Naive B cell (primary cell): ENCODE data around the gene LRRC4C. TPM values are rescaled to one million over a fixed set of nuclear protein-coding genes. Genes with fewer than 3 reads are reported as not detected.

Experiments used
- ATAC-seq, 2 donors: fragments of 150-1000 bp; cut with Tn5 transposase; 2 replicates each; pipeline ENCODE4 v1.10.0; 2021; ENCODE audit warnings: low read depth in 2 of 2, mild to moderate bottlenecking in 2 of 2, moderate library complexity in 2 of 2
- DNase-seq: peaks from one replicate; pipeline ENCODE4 v3.0.0; 2022
- H3K27ac Mint-ChIP-seq, 6 donors: one replicate each; pipeline ENCODE4 v1.8.0; 2020 to 2022; ENCODE audit warnings: mild to moderate bottlenecking in 6 of 6, mixed read lengths in 6 of 6, moderate library complexity in 5 of 6, inconsistent platforms in 2 of 6
- H3K27me3 Mint-ChIP-seq, 3 donors: one replicate each; pipeline ENCODE4 v1.8.0; 2021 to 2022; ENCODE audit warnings: mixed read lengths in 3 of 3, mild to moderate bottlenecking in 1 of 3
- H3K36me3 Mint-ChIP-seq, 2 donors: one replicate each; pipeline ENCODE4 v1.8.0; 2020 to 2022; ENCODE audit warnings: mixed read lengths in 2 of 2, inconsistent platforms in 1 of 2, mild to moderate bottlenecking in 1 of 2
- H3K4me1 Mint-ChIP-seq, 3 donors: one replicate each; pipeline ENCODE4 v1.8.0; 2020 to 2022; ENCODE audit warnings: mixed read lengths in 3 of 3, inconsistent platforms in 1 of 3, mild to moderate bottlenecking in 1 of 3, moderate library complexity in 1 of 3
- H3K4me3 Mint-ChIP-seq, 8 donors: one replicate each; pipeline ENCODE4 v1.8.0; 2020 to 2022; ENCODE audit warnings: mild to moderate bottlenecking in 8 of 8, mixed read lengths in 8 of 8, moderate library complexity in 8 of 8, inconsistent platforms in 2 of 8
- H3K9me3 Mint-ChIP-seq, 7 donors: one replicate each; pipeline ENCODE4 v1.8.0; 2020 to 2022; ENCODE audit warnings: mixed read lengths in 7 of 7, mild to moderate bottlenecking in 5 of 7, inconsistent platforms in 2 of 7, moderate library complexity in 1 of 7
- polyA plus RNA-seq, 6 donors: library from polyadenylated mRNA; unstranded; fragments of 300-500 nt; fragmentation: Illumina TruSeq; gene quantifications; one replicate each; pipeline ENCODE4 v1.2.3, GENCODE V29; 2021; ENCODE audit warnings: low read depth in 6 of 6

The LRRC4C gene
- polyA plus RNA-seq, 6 donors from 2014 or later, result not detected

DNA sequence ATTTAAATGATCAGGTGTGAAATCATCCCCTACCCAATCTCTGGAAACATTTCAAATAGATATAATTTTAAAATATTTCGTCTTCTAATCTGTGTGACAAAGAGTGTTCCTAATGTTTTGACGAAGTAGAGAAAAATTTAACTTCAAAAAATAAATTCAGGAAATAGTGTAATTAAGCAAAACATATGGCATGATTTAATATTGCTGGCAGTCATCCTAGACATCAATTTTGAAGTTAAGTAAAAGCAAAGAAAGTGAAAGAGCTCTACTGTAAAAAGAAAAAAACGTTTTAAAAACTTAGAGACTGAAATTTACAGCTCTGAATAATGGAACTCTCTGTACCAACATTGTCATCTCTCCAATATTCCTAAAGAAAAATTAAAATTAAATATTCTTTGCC, 1062.3 kb downstream of the LRRC4C start:
- H3K9me3 Mint-ChIP-seq, result peaks cover 0 to 8% (median 4%) of the 10 kb centered on the region in 7 donors
- no peak overlapping the region for H3K4me3 Mint-ChIP-seq
- no peak overlapping the region for H3K27ac Mint-ChIP-seq
- H3K4me1 Mint-ChIP-seq, result no peaks in the 10 kb centered on the region
- ATAC-seq (no peak), DNase-seq (no peak)
- H3K27me3 Mint-ChIP-seq, result no peaks in the 10 kb centered on the region
- H3K36me3 Mint-ChIP-seq, result no peaks in the 10 kb centered on the region

DNA sequence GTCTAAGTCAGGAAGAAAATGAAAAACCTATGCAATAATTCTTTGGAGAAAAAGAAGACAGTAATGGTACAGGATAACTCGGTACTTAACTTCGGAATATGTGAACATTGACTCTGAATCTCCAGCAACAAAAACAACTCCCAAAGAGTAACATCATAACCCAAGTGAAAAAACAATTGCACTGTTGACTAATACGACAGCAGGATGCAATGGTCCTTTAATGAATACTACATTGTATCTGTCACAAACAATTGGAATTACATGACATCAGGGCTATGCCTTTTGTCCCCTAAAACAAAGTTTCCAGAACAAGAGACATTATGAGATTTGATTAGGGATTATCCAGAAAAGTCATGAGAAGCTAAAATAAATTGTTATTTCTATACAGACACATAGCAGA, 1065.9 kb downstream of the LRRC4C start:
- no peak for DNase-seq
- Mint-ChIP-seq H3K36me3 (no peaks in the 10 kb centered on the region), H3K27ac (no peak overlapping the region), H3K9me3 (peaks cover 0 to 8% (median 2%) of the 10 kb centered on the region in 7 donors), H3K4me1 (no peaks in the 10 kb centered on the region), H3K27me3 (no peaks in the 10 kb centered on the region), H3K4me3 (no peak overlapping the region)
- no peak for ATAC-seq

- H3K4me3 Mint-ChIP-seq, result no peak overlapping the region
- DNase-seq, result no peak
- no peak overlapping the region for H3K27ac Mint-ChIP-seq
- H3K4me1 Mint-ChIP-seq, result no peaks in the 10 kb centered on the region
- peaks cover 0 to 8% (median 2%) of the 10 kb centered on the region in 7 donors for H3K9me3 Mint-ChIP-seq
- no peaks in the 10 kb centered on the region for H3K27me3 Mint-ChIP-seq
- no peak for ATAC-seq
- H3K36me3 Mint-ChIP-seq, result no peaks in the 10 kb centered on the region
Observed at GRCh38 chr11:40391679-40392078, 1067.8 kb downstream of the LRRC4C start.

DNA sequence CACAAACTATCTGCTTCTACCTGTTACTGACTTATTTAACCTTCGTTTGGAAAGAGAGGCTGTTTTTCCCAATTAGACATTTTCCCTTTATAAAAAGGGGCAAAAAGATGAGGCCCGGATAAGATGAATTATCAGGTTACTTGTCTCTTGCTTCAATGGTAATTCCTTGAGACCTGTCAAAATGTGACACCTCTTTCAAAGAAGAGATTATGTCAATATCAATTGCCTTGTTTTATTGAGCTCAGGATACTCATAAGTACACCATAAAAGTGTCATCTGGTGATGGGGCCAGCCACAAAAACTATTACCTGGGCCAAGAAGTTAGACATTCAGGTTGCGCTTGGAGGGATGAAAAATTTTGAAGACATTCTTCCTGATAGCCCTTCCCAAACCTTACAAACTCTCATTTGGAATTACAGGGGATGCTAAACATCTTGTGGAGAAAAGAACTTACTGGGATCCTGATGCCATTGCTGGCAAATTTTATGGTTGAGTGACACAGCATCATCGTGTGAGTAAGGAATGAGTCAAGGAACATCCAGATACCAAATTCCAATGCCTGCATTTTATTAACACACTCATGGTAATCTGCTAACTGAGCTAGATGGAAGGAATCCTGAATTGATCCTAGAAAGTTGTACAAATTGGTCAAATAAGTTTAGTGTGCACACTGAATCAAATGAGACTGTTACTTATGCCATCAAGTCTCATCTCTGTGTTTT, 1071.2 kb downstream of the LRRC4C start:
- peaks cover 0 to 6% (median 3%) of the 10 kb centered on the region in 7 donors for H3K9me3 Mint-ChIP-seq
- no peaks in the 10 kb centered on the region for H3K36me3 Mint-ChIP-seq
- H3K27ac Mint-ChIP-seq, result no peak overlapping the region
- no peaks in the 10 kb centered on the region for H3K27me3 Mint-ChIP-seq
- H3K4me3 Mint-ChIP-seq, result no peak overlapping the region
- H3K4me1 Mint-ChIP-seq, result no peaks in the 10 kb centered on the region
- DNase-seq, result no peak
- no peak for ATAC-seq

GRCh38 chr11:40387240-40387980, 1072.0 kb downstream of the LRRC4C start:
- H3K9me3 Mint-ChIP-seq, result peaks cover 0 to 4% (median 3%) of the 10 kb centered on the region in 7 donors
- H3K4me3 Mint-ChIP-seq, result no peak overlapping the region
- DNase-seq (no peak), ATAC-seq (no peak)
- H3K4me1 Mint-ChIP-seq, result no peaks in the 10 kb centered on the region
- H3K36me3 Mint-ChIP-seq, result no peaks in the 10 kb centered on the region
- no peaks in the 10 kb centered on the region for H3K27me3 Mint-ChIP-seq
- H3K27ac Mint-ChIP-seq, result no peak overlapping the region

DNA sequence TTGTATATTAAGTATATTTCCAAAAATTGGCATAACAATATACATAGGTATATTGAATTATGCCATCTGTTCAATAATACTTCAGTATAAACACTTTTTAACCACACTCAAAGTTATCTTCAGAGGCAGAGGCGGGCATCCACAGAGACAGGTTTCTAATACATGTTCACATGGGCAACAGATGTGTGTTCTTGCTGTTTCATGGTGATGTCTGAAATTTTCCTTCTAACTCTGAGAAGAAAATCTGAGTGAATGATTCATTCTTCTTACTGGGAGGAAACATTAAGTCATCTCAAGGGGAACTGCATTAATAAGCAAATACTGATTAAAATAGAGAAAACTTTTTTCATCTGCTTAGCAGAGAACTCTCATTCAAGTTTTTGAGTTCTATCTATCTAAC, 1074.5 kb downstream of the LRRC4C start:
- Mint-ChIP-seq H3K27ac (no peak overlapping the region), H3K4me1 (no peaks in the 10 kb centered on the region), H3K4me3 (no peak overlapping the region), H3K36me3 (no peaks in the 10 kb centered on the region), H3K9me3 (peaks cover 0 to 10% (median 3%) of the 10 kb centered on the region in 7 donors), H3K27me3 (no peaks in the 10 kb centered on the region)
- DNase-seq (no peak), ATAC-seq (no peak)

DNA sequence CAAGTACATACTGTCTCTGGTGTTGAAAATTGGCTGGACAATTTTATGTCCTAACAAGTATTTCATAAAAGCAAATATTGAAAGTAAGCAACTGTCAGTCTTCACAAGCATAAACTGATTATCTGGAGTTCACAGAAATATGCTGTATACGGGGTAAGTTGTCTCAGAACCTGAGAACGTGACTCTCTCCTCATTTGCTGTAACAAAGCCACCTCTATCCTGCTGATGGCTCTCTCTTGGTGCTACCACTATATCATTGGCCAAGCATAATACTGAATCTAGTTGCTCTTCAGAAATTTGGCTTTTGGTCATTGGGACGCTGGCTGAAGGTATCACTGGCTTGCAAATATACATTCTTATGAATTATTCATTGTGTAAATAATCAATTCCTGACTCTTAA, 1078.0 kb downstream of the LRRC4C start:
- no peaks in the 10 kb centered on the region for H3K27me3 Mint-ChIP-seq
- H3K4me3 Mint-ChIP-seq, result no peak overlapping the region
- no peaks in the 10 kb centered on the region for H3K4me1 Mint-ChIP-seq
- no peak overlapping the region for H3K27ac Mint-ChIP-seq
- H3K9me3 Mint-ChIP-seq, result peaks cover 0 to 10% (median 3%) of the 10 kb centered on the region in 7 donors
- H3K36me3 Mint-ChIP-seq, result no peaks in the 10 kb centered on the region
- DNase-seq, result no peak
- ATAC-seq, result no peak

GRCh38 chr11:40380835-40381234, 1078.6 kb downstream of the LRRC4C start:
- DNase-seq (no peak), ATAC-seq (no peak)
- Mint-ChIP-seq H3K27ac (no peak overlapping the region), H3K4me1 (no peaks in the 10 kb centered on the region), H3K36me3 (no peaks in the 10 kb centered on the region), H3K4me3 (no peak overlapping the region), H3K27me3 (no peaks in the 10 kb centered on the region), H3K9me3 (peaks cover 0 to 10% (median 3%) of the 10 kb centered on the region in 7 donors)

GRCh38 chr11:40376331-40376730, 1083.1 kb downstream of the LRRC4C start:
- no peak for ATAC-seq
- no peaks in the 10 kb centered on the region for H3K27me3 Mint-ChIP-seq
- peaks cover 2 to 13% (median 3%) of the 10 kb centered on the region in 7 donors for H3K9me3 Mint-ChIP-seq
- H3K4me3 Mint-ChIP-seq, result no peak overlapping the region
- DNase-seq, result no peak
- H3K4me1 Mint-ChIP-seq, result no peaks in the 10 kb centered on the region
- no peaks in the 10 kb centered on the region for H3K36me3 Mint-ChIP-seq
- H3K27ac Mint-ChIP-seq, result no peak overlapping the region

- no peak for DNase-seq
- H3K4me1 Mint-ChIP-seq, result no peaks in the 10 kb centered on the region
- no peaks in the 10 kb centered on the region for H3K27me3 Mint-ChIP-seq
- H3K36me3 Mint-ChIP-seq, result no peaks in the 10 kb centered on the region
- H3K27ac Mint-ChIP-seq, result no peak overlapping the region
- no peak overlapping the region for H3K4me3 Mint-ChIP-seq
- peaks cover 0 to 18% (median 7%) of the 10 kb centered on the region in 7 donors for H3K9me3 Mint-ChIP-seq
- no peak for ATAC-seq
Observed at GRCh38 chr11:40370821-40371616, 1088.4 kb downstream of the LRRC4C start.

- H3K4me3 Mint-ChIP-seq, result no peak overlapping the region
- no peaks in the 10 kb centered on the region for H3K27me3 Mint-ChIP-seq
- no peaks in the 10 kb centered on the region for H3K36me3 Mint-ChIP-seq
- no peaks in the 10 kb centered on the region for H3K4me1 Mint-ChIP-seq
- H3K27ac Mint-ChIP-seq, result no peak overlapping the region
- ATAC-seq (no peak), DNase-seq (no peak)
- H3K9me3 Mint-ChIP-seq, result peaks cover 2 to 19% (median 7%) of the 10 kb centered on the region in 7 donors
Observed at GRCh38 chr11:40360206-40360798, 1099.2 kb downstream of the LRRC4C start.

- ATAC-seq (no peak), DNase-seq (no peak)
- H3K27me3 Mint-ChIP-seq, result no peaks in the 10 kb centered on the region
- H3K36me3 Mint-ChIP-seq, result no peaks in the 10 kb centered on the region
- H3K27ac Mint-ChIP-seq, result no peak overlapping the region
- H3K9me3 Mint-ChIP-seq, result peaks cover 0 to 15% (median 9%) of the 10 kb centered on the region in 7 donors
- H3K4me3 Mint-ChIP-seq, result no peak overlapping the region
- H3K4me1 Mint-ChIP-seq, result no peaks in the 10 kb centered on the region
Observed at GRCh38 chr11:40354121-40354520, 1105.3 kb downstream of the LRRC4C start.

GRCh38 chr11:40340911-40341310, 1118.5 kb downstream of the LRRC4C start:
- Mint-ChIP-seq H3K27ac (no peak overlapping the region), H3K4me3 (no peak overlapping the region), H3K27me3 (no peaks in the 10 kb centered on the region), H3K4me1 (no peaks in the 10 kb centered on the region), H3K9me3 (peaks cover 2 to 15% (median 6%) of the 10 kb centered on the region in 7 donors), H3K36me3 (no peaks in the 10 kb centered on the region)
- no peak for DNase-seq
- no peak for ATAC-seq
